HG03558 (cell line): ENCODE measurements around the gene MLKL.
"Not testable (repeated sequence)": the region's sequence is repeated elsewhere in the genome, so short reads cannot be mapped to it uniquely, and the experiment has no call there.

Experiments used
- ATAC-seq: cut with Tn5 transposase; IDR thresholded peaks from one replicate; pipeline ENCODE4 v1.9.1; 2021; ENCODE audit warnings: moderate number of reproducible peaks; ENCODE audit not compliant: unreplicated experiment; ENCODE audit errors: extremely low read depth

MLKL gene

GRCh38 chr16:74711938-74712337, 11.3 kb upstream of the MLKL start:
- no peak for ATAC-seq

GRCh38 chr16:74710401-74710800, 9.7 kb upstream of the MLKL start:
- no peak for ATAC-seq

- no peak for ATAC-seq
Measured at GRCh38 chr16:74709441-74709877, 8.8 kb upstream of the MLKL start.

GRCh38 chr16:74700116-74700437, 585 bp downstream of the MLKL start:
- no peak for ATAC-seq

GRCh38 chr16:74699666-74700065, 996 bp downstream of the MLKL start:
- ATAC-seq: no peak

- ATAC-seq: no peak
Measured at GRCh38 chr16:74698222-74698621, 2.4 kb downstream of the MLKL start.

GRCh38 chr16:74695450-74696422, 4.9 kb downstream of the MLKL start:
- peak; percentile 83 for ATAC-seq

GRCh38 chr16:74691093-74691855, 9.4 kb downstream of the MLKL start:
- ATAC-seq: no peak

- no peak for ATAC-seq
Measured at GRCh38 chr16:74682556-74682955, 18.1 kb downstream of the MLKL start.

- no peak for ATAC-seq
Measured at GRCh38 chr16:74680681-74681080, 20.0 kb downstream of the MLKL start.

- no peak for ATAC-seq
Measured at GRCh38 chr16:74679983-74680382, 20.7 kb downstream of the MLKL start.

- no peak for ATAC-seq
Measured at GRCh38 chr16:74677868-74678267, 22.8 kb downstream of the MLKL start.

- ATAC-seq: no peak
Measured at GRCh38 chr16:74673876-74674275, 26.8 kb downstream of the MLKL start.

GRCh38 chr16:74668877-74669276, 31.8 kb downstream of the MLKL start:
- ATAC-seq: not testable (repeated sequence)

GRCh38 chr16:74667255-74667700, 33.4 kb downstream of the MLKL start:
- ATAC-seq: no peak

- ATAC-seq: peak; percentile 99
Measured at GRCh38 chr16:74666425-74667254, 34.0 kb downstream of the MLKL start, which contains the start of gene RFWD3. RFWD3 (minus strand) TSS chr16:74666877; CDS start chr16:74661449, 5,428 bp downstream.

GRCh38 chr16:74666010-74666421, 34.6 kb downstream of the MLKL start:
- ATAC-seq: no peak

GRCh38 chr16:74661064-74661463, 39.6 kb downstream of the MLKL start:
- ATAC-seq: no peak

GRCh38 chr16:74660383-74660782, 40.3 kb downstream of the MLKL start:
- ATAC-seq: no peak

- no peak for ATAC-seq
Measured at GRCh38 chr16:74659041-74659440, 41.6 kb downstream of the MLKL start.
